SK-N-SH treated with all-trans-retinoic acid at 6 μM for 48 hours (cell line): ENCODE data around the gene LONP1.
"Not testable (repeated sequence)": the region's sequence is repeated elsewhere in the genome, so short reads cannot be mapped to it uniquely, and the experiment has no call there.

Experiments used
- ATAC-seq: fragments of 200-7000 bp; cut with Tn5 transposase; 3 replicates; pipeline ENCODE4 v1.9.1; 2020; ENCODE audit warnings: mild to moderate bottlenecking, moderate library complexity
- ARNTL ChIP-seq: fragments of 450-650 bp; formaldehyde crosslinking; IDR thresholded peaks from 2 replicates; pipeline ENCODE4 v1.5.0; 2020; ENCODE audit warnings: low read depth, mild to moderate bottlenecking, moderate library complexity, borderline replicate concordance
- BACH2 ChIP-seq: fragments of 250-450 bp; sonication (Bioruptor Pico); IDR thresholded peaks from 2 replicates; pipeline ENCODE4 v1.9.0; 2021; ENCODE audit warnings: mild to moderate bottlenecking, borderline replicate concordance
- CSDC2 ChIP-seq: fragments of 250-450 bp; sonication (Bioruptor Pico); IDR thresholded peaks from 2 replicates; pipeline ENCODE4 v1.5.0; 2020; ENCODE audit warnings: mild to moderate bottlenecking, moderate library complexity
- ESRRG ChIP-seq: fragments of 250-450 bp; sonication (Bioruptor Pico); IDR thresholded peaks from 2 replicates; pipeline ENCODE4 v1.6.1; 2021; ENCODE audit warnings: mild to moderate bottlenecking
- GLIS3 ChIP-seq: fragments of 250-450 bp; sonication (Bioruptor Pico); IDR thresholded peaks from 2 replicates; pipeline ENCODE4 v1.5.0; 2020; ENCODE audit warnings: mild to moderate bottlenecking, moderate library complexity
- ISL1 ChIP-seq: fragments of 250-450 bp; sonication (Bioruptor Pico); IDR thresholded peaks from 2 replicates; pipeline ENCODE4 v2.1.2; 2022; ENCODE audit warnings: mild to moderate bottlenecking, moderate library complexity
- OSR1 ChIP-seq: fragments of 250-450 bp; sonication (Bioruptor Pico); IDR thresholded peaks from 2 replicates; pipeline ENCODE4 v1.8.0; 2022; ENCODE audit warnings: moderate library complexity, mild to moderate bottlenecking, inconsistent platforms
- PATZ1 ChIP-seq: fragments of 250-450 bp; sonication (Bioruptor Pico); IDR thresholded peaks from 2 replicates; pipeline ENCODE4 v1.8.0; 2020; ENCODE audit warnings: mild to moderate bottlenecking, moderate library complexity, borderline replicate concordance
- PPARA ChIP-seq: fragments of 250-450 bp; sonication (Bioruptor Pico); IDR thresholded peaks from 2 replicates; pipeline ENCODE4 v1.5.0; 2020; ENCODE audit warnings: mild to moderate bottlenecking, borderline replicate concordance
- RARB ChIP-seq: fragments of 250-450 bp; sonication (Bioruptor Pico); IDR thresholded peaks from 2 replicates; pipeline ENCODE4 v1.8.0; 2021; ENCODE audit warnings: mild to moderate bottlenecking, moderate library complexity
- SNAI2 ChIP-seq: fragments of 250-450 bp; sonication (Bioruptor Pico); IDR thresholded peaks from 2 replicates; pipeline ENCODE4 v1.5.0; 2020; ENCODE audit warnings: mild to moderate bottlenecking, moderate library complexity
- TCF4 ChIP-seq: fragments of 250-450 bp; sonication (Bioruptor Pico); IDR thresholded peaks from 2 replicates; pipeline ENCODE4 v1.8.0; 2021; ENCODE audit warnings: mild to moderate bottlenecking, moderate library complexity, borderline replicate concordance
- TOX ChIP-seq: fragments of 250-450 bp; sonication (Bioruptor Pico); IDR thresholded peaks from 2 replicates; pipeline ENCODE4 v1.8.0; 2021; ENCODE audit warnings: mild to moderate bottlenecking, moderate library complexity, borderline replicate concordance
- ZC3H10 ChIP-seq: fragments of 250-450 bp; sonication (Bioruptor Pico); IDR thresholded peaks from 2 replicates; pipeline ENCODE4 v1.5.1; 2021; ENCODE audit warnings: mild to moderate bottlenecking, moderate library complexity
- ZFP3 ChIP-seq: fragments of 250-450 bp; sonication (Bioruptor Pico); IDR thresholded peaks from 2 replicates; pipeline ENCODE4 v1.5.0; 2020; ENCODE audit warnings: mild to moderate bottlenecking, moderate library complexity
- ZFP30 ChIP-seq: fragments of 450-650 bp; formaldehyde crosslinking; IDR thresholded peaks from 2 replicates; pipeline ENCODE4 v1.5.0; 2022; ENCODE audit warnings: mild to moderate bottlenecking, moderate library complexity
- ZNF70 ChIP-seq: fragments of 450-650 bp; formaldehyde crosslinking; IDR thresholded peaks from 2 replicates; pipeline ENCODE4 v1.5.0; 2020; ENCODE audit warnings: mild to moderate bottlenecking, moderate library complexity
- ZNF8 ChIP-seq: fragments of 450-650 bp; formaldehyde crosslinking; IDR thresholded peaks from 2 replicates; pipeline ENCODE4 v1.5.0; 2020; ENCODE audit warnings: mild to moderate bottlenecking, moderate library complexity
- TF ChIP-seq, protein P1 (sequence below): fragments of 250-450 bp; sonication (Bioruptor Pico); IDR thresholded peaks from 2 replicates; pipeline ENCODE4 v1.5.1; 2021; ENCODE audit warnings: mild to moderate bottlenecking, moderate library complexity
- TF ChIP-seq, protein P2 (sequence below): fragments of 250-450 bp; sonication (Bioruptor Pico); IDR thresholded peaks from 2 replicates; pipeline ENCODE4 v1.5.1; 2020; ENCODE audit warnings: low read depth, mild to moderate bottlenecking, moderate library complexity
- TF ChIP-seq, protein P3 (sequence below): fragments of 250-450 bp; sonication (Bioruptor Pico); IDR thresholded peaks from 2 replicates; pipeline ENCODE4 v1.5.0; 2020; ENCODE audit warnings: mild to moderate bottlenecking, moderate library complexity

Gene LONP1

DNA sequence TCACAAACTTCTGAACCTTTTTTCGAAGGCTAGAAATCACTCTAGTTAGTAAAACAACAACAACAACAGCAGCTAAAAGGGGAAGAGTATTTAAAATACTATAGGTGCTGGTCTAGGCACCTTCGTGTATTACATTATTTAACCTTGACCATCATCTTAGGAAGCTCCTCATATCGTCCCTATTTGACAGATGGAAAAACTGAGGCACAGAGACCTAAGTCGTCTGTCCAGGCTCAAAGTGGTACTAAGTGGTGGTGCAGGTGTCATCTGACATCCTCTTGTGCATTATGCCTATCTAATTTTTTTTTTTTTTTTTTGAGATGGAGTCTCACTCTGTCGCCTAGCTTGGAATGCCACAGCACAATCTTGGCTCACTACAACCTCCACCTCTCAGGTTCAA lies 29.6 kb upstream of the LONP1 start:
- no peak for TF ChIP-seq SNAI2 (CRISPR knock-in tag)
- no peak for TF ChIP-seq ZFP3 (CRISPR knock-in tag)
- TF ChIP-seq RARB (CRISPR knock-in tag) = no peak
- TF ChIP-seq PPARA (CRISPR knock-in tag) = no peak
- no peak for TF ChIP-seq ZNF8 (CRISPR knock-in tag)
- no peak for TF ChIP-seq TOX (CRISPR knock-in tag)
- no peak for TF ChIP-seq ZFP30
- no peak for ATAC-seq

GRCh38 chr19:5748920-5749319 lies 29.0 kb upstream of the LONP1 start:
- ATAC-seq = not testable (repeated sequence)

- ATAC-seq = not testable (repeated sequence)
Measured at GRCh38 chr19:5744999-5745398, 25.1 kb upstream of the LONP1 start.

DNA sequence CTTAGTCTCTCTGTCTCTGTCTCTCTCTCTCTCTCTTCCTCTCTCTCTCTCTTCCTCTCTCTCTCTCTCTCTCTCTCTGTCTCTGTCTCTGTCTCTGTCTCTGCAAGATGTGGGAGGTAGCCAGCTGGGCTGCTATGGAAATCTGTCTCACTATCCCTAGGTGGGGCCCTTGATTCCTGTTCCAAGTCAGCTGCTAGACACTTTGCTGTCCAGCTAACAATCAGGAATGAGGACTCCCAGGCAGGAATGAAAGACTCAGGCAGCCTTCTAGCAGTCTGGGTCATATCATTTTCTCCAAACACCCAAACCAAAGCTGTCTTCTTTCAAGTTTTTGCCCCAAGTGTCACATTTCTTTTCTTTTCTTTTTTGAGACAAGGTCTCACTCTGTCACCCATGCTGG lies 23.7 kb upstream of the LONP1 start:
- TF ChIP-seq SNAI2 (CRISPR knock-in tag) (no peak), ARNTL (no peak), TCF4 (no peak), TOX (CRISPR knock-in tag) (no peak), PPARA (CRISPR knock-in tag) (no peak)
- TF ChIP-seq, protein P1, sequence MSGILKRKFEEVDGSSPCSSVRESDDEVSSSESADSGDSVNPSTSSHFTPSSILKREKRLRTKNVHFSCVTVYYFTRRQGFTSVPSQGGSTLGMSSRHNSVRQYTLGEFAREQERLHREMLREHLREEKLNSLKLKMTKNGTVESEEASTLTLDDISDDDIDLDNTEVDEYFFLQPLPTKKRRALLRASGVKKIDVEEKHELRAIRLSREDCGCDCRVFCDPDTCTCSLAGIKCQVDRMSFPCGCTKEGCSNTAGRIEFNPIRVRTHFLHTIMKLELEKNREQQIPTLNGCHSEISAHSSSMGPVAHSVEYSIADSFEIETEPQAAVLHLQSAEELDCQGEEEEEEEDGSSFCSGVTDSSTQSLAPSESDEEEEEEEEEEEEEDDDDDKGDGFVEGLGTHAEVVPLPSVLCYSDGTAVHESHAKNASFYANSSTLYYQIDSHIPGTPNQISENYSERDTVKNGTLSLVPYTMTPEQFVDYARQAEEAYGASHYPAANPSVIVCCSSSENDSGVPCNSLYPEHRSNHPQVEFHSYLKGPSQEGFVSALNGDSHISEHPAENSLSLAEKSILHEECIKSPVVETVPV (CRISPR knock-in tag) = no peak
- ATAC-seq = peak; percentile 21; the same call in 1 of the 3 replicates

- ATAC-seq = no peak
- TF ChIP-seq SNAI2 (CRISPR knock-in tag) (no peak), OSR1 (CRISPR knock-in tag) (no peak), ZFP30 (no peak), TOX (CRISPR knock-in tag) (no peak), ARNTL (no peak), TCF4 (no peak), BACH2 (CRISPR knock-in tag) (no peak), ISL1 (no peak), CSDC2 (CRISPR knock-in tag) (no peak), ZFP3 (CRISPR knock-in tag) (no peak), ZNF8 (CRISPR knock-in tag) (no peak), PATZ1 (CRISPR knock-in tag) (no peak), ZC3H10 (no peak), ZNF70 (no peak), ESRRG (no peak), GLIS3 (CRISPR knock-in tag) (no peak)
- TF ChIP-seq, protein P2, sequence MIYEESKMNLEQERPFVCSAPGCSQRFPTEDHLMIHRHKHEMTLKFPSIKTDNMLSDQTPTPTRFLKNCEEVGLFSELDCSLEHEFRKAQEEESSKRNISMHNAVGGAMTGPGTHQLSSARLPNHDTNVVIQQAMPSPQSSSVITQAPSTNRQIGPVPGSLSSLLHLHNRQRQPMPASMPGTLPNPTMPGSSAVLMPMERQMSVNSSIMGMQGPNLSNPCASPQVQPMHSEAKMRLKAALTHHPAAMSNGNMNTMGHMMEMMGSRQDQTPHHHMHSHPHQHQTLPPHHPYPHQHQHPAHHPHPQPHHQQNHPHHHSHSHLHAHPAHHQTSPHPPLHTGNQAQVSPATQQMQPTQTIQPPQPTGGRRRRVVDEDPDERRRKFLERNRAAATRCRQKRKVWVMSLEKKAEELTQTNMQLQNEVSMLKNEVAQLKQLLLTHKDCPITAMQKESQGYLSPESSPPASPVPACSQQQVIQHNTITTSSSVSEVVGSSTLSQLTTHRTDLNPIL = no peak
- TF ChIP-seq, protein P1 (CRISPR knock-in tag) = no peak
- TF ChIP-seq, protein P3, sequence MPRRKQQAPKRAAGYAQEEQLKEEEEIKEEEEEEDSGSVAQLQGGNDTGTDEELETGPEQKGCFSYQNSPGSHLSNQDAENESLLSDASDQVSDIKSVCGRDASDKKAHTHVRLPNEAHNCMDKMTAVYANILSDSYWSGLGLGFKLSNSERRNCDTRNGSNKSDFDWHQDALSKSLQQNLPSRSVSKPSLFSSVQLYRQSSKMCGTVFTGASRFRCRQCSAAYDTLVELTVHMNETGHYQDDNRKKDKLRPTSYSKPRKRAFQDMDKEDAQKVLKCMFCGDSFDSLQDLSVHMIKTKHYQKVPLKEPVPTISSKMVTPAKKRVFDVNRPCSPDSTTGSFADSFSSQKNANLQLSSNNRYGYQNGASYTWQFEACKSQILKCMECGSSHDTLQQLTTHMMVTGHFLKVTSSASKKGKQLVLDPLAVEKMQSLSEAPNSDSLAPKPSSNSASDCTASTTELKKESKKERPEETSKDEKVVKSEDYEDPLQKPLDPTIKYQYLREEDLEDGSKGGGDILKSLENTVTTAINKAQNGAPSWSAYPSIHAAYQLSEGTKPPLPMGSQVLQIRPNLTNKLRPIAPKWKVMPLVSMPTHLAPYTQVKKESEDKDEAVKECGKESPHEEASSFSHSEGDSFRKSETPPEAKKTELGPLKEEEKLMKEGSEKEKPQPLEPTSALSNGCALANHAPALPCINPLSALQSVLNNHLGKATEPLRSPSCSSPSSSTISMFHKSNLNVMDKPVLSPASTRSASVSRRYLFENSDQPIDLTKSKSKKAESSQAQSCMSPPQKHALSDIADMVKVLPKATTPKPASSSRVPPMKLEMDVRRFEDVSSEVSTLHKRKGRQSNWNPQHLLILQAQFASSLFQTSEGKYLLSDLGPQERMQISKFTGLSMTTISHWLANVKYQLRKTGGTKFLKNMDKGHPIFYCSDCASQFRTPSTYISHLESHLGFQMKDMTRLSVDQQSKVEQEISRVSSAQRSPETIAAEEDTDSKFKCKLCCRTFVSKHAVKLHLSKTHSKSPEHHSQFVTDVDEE (CRISPR knock-in tag) = no peak
Measured at GRCh38 chr19:5742051-5742450, 22.1 kb upstream of the LONP1 start.
